ENCODE data around the gene GNAQ.

Gene GNAQ

GRCh38 chr9:77772646-77773045 is 259.0 kb downstream of the GNAQ start:
- no peak overlapping the region for H3K4me3 ChIP-seq (ENCODE audit: low read depth, low read length)
- TF ChIP-seq CTCF (IDR thresholded peaks at IDR 0.05; ENCODE audit: borderline replicate concordance, insufficient read depth, low read depth, low read length): no peak

GRCh38 chr9:77771171-77771570 is 260.4 kb downstream of the GNAQ start:
- H3K4me3 ChIP-seq (ENCODE audit: low read depth, low read length): no peak overlapping the region
- no peak for TF ChIP-seq CTCF (IDR thresholded peaks at IDR 0.05; ENCODE audit: borderline replicate concordance, insufficient read depth, low read depth, low read length)

DNA sequence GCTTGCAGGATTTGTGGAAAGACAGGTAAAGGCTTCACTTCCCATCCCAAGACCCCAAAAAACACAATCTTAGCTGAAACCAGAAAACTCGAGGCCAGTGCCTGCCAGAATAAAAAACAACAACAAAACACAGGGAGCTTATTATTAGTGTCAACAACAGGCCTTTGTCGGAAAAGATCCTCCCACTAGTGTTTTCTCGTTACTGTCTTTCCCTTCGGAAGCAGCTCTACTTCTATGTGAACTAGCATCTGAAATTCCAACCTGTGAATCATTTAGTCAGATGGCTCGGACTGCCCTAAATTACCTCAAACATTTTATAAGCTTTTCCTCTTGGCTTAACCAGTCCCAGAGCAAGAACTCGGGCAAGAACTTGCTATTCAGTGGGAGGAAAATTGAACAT is 261.3 kb downstream of the GNAQ start:
- H3K4me3 ChIP-seq (ENCODE audit: low read depth, low read length): no peak overlapping the region
- TF ChIP-seq CTCF (IDR thresholded peaks at IDR 0.05; ENCODE audit: borderline replicate concordance, insufficient read depth, low read depth, low read length): no peak

DNA sequence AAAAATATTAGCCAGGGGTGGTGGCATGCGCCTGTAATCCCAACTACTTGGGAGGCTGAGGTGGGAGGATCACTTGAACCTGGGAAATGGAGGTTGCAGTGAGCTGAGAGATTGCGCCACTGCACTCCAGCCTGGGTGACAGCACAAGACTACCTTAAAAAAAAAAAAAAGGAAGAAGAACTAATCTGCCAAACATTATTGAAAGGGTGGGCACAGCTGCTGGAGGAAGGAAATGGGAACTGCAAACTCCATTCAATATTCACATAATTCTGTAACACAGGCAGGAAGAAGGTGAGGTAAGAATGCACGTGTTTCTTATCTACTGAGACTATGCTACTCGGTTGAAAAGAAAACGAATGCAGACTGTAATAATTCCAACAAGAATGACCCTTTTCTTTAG is 262.4 kb downstream of the GNAQ start:
- TF ChIP-seq CTCF (IDR thresholded peaks at IDR 0.05; ENCODE audit: borderline replicate concordance, insufficient read depth, low read depth, low read length): no peak

DNA sequence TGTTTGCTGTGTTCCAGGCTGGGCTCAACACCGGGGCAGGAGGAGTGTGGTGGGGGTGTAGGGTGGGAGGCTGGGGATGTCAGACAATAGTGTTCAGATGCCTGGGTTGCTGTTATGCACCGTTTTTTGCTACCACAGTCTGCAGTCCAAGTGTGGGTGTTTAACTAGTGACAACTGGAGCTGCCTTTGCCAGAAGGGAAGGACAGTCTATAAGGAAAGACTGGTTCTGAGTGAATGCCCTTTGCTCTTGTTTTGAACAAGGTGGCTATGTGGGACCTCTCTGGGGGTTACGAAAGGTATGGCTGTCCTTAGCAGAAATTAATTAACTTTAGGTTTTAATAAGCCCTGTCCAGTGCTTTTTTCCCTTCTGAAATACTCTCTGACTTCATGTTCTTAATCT is 265.0 kb downstream of the GNAQ start:
- no peak overlapping the region for H3K4me3 ChIP-seq (ENCODE audit: low read depth, low read length)
- TF ChIP-seq CTCF (IDR thresholded peaks at IDR 0.05; ENCODE audit: borderline replicate concordance, insufficient read depth, low read depth, low read length): no peak

More for the DNA sequence above, 262.4 kb downstream of the GNAQ start:
- no peak overlapping the region for H3K4me3 ChIP-seq (ENCODE audit: low read depth, low read length)

DNA sequence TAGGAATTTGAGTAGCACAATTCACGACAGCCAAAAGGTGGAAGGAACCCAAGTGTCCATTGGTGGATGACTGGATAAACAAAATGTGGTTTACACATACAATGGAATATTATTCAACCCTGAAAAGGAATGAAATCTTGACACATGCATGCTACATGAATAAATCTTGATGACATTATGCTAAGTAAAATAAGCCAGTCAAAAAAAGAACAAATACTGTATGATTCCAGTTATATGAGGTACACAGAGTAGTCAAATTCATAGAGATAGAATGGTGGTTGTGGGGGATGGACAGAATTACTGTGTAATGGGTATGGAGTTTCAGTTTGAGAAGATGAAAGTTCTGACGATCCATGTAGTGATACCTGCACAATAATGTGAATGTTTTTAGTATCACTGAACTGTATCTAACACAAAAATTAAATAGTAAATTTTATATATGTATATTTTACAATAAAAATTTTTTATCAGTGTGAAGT is 265.8 kb downstream of the GNAQ start:
- TF ChIP-seq CTCF (IDR thresholded peaks at IDR 0.05; ENCODE audit: borderline replicate concordance, insufficient read depth, low read depth, low read length): no peak
- no peak overlapping the region for H3K4me3 ChIP-seq (ENCODE audit: low read depth, low read length)

DNA sequence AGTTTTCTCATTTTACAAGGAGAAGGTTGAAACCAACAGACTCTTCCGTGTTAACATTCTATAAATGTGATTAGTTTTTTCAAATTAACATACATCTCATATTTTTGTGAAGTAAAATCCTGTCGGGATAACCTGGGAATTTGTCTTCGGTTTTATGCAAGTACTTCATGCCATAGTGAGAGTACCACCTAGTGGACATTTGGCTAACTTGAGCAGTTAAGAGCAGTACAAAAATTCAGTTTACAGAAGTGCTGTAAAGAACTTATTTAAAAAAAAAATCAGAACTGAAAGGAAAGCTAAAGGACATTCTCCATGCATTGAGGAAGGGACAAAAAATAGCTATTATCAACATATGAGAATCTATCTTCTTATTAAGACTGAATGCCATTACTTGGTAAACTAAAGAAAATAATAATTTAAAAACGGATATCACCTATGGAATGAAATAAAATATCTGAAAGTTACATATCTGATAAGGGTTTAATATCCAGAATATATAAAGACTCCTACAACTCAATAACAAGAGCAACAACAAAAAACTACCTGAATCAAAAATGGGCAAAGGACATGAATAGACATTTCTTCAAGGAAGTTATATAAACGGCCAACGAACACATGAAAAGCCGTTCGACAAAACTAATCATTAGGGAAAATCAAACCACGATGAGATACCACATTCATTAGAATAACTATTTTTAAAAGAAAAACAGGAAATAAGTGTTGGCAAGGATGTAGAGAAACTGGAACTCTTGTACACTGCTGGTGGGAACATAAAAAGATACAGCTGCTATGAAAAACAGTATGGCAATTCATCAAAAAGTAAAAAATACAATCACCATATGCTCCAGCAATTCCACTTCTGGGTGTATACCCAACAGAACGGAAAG is 266.5 kb downstream of the GNAQ start:
- no peak overlapping the region for H3K4me3 ChIP-seq (ENCODE audit: low read depth, low read length)
- peak; percentile 37; the same call in 1 of the 2 replicates for TF ChIP-seq CTCF (IDR thresholded peaks at IDR 0.05; ENCODE audit: borderline replicate concordance, insufficient read depth, low read depth, low read length)

Data from GM12875 (cell line).